Neutrophil (primary cell): Measurements from ENCODE around the gene RPUSD2.

Experiments used
- H3K27ac ChIP-seq: fragments of 200-600 bp; sonication (generic); 2 replicates; pipeline ENCODE4 v1.5.1; 2016; ENCODE audit warnings: mild to moderate bottlenecking, moderate library complexity
- H3K27me3 ChIP-seq: fragments of 200-600 bp; sonication (generic); 2 replicates; pipeline ENCODE4 v1.6.0; 2016; ENCODE audit warnings: mild to moderate bottlenecking
- H3K36me3 ChIP-seq: fragments of 200-600 bp; sonication (generic); 2 replicates; pipeline ENCODE4 v1.5.1; 2017
- H3K4me1 ChIP-seq, 2 experiments: fragments of 200-600 bp in 1 of 2; sonication (generic) in 1 of 2; 1 replicate in 1 of 2; 2 replicates in 1 of 2; pipeline versions ENCODE4 v1.5.1 to v1.6.1; 2013 to 2016; ENCODE audit warnings: low read depth in 1 of 2, low read length in 1 of 2, mild to moderate bottlenecking in 1 of 2, moderate library complexity in 1 of 2; ENCODE audit not compliant: control insufficient read depth in 1 of 2, insufficient read depth in 1 of 2
- H3K4me3 ChIP-seq, 2 experiments: fragments of 200-600 bp in 1 of 2; sonication (generic) in 1 of 2; 1 replicate in 1 of 2; 2 replicates in 1 of 2; pipeline ENCODE4 v1.5.1; 2013 to 2016; ENCODE audit warnings: low read depth in 1 of 2, low read length in 1 of 2, mild to moderate bottlenecking in 1 of 2, moderate library complexity in 1 of 2
- H3K9me3 ChIP-seq: fragments of 200-600 bp; sonication (generic); 2 replicates; pipeline ENCODE4 v1.5.1; 2016
- TF ChIP-seq, protein P1 (sequence below): fragments of 200-600 bp; sonication (generic); IDR thresholded peaks from 2 replicates; pipeline ENCODE4 v1.5.1; 2016; ENCODE audit warnings: antibody characterized with exemption

RPUSD2 gene

DNA sequence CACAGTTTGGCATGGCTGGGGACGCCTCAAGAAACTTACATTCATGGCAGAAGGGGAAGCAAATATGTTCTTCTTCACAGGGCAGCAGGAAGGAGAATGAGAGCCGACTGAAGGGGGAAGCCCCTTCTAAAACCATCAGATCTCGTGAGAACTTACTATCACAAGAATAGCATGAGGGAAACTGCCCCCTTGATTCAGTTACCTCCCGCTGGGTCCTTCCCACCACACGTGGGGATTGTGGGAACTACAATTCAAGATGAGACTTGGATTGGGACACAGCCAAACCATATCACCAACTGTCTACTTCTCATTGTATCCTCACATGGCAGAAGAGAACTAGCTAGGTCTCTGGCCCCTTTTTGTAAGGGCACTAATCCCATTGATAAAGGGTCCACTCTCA lies 34.7 kb upstream of the RPUSD2 start:
- TF ChIP-seq, protein P1, sequence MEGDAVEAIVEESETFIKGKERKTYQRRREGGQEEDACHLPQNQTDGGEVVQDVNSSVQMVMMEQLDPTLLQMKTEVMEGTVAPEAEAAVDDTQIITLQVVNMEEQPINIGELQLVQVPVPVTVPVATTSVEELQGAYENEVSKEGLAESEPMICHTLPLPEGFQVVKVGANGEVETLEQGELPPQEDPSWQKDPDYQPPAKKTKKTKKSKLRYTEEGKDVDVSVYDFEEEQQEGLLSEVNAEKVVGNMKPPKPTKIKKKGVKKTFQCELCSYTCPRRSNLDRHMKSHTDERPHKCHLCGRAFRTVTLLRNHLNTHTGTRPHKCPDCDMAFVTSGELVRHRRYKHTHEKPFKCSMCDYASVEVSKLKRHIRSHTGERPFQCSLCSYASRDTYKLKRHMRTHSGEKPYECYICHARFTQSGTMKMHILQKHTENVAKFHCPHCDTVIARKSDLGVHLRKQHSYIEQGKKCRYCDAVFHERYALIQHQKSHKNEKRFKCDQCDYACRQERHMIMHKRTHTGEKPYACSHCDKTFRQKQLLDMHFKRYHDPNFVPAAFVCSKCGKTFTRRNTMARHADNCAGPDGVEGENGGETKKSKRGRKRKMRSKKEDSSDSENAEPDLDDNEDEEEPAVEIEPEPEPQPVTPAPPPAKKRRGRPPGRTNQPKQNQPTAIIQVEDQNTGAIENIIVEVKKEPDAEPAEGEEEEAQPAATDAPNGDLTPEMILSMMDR = no peak
- H3K27ac ChIP-seq = no peak overlapping the region
- no peaks in the 10 kb centered on the region for H3K36me3 ChIP-seq
- H3K9me3 ChIP-seq = no peaks in the 10 kb centered on the region
- no peaks in the 10 kb centered on the region for H3K4me1 ChIP-seq
- no peaks in the 10 kb centered on the region for H3K27me3 ChIP-seq
- H3K4me3 ChIP-seq = no peak overlapping the region

DNA sequence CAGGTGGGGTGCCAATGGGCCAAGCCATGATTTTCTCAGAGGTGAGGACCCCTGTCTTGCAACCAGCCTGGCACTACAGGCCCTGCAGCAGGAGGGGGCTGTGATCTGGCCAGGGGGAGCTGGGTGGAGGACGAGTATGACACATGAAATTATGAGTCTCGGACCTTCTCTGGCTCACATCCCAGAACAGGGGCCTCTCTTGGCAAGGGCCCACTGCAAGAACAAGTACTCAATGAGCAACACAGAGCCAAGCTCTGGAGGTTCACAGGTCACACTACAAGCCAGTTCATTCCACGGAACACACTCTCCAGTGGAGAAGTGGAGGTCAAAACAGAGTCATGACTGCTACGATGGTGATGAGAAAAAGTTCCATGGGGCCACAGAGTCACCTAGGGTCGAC lies 32.6 kb upstream of the RPUSD2 start:
- Histone ChIP-seq H3K27me3 (no peaks in the 10 kb centered on the region), H3K27ac (no peak overlapping the region), H3K4me3 (no peak overlapping the region), H3K9me3 (no peaks in the 10 kb centered on the region), H3K4me1 (no peaks in the 10 kb centered on the region), H3K36me3 (no peaks in the 10 kb centered on the region)
- TF ChIP-seq, protein P1 = no peak

DNA sequence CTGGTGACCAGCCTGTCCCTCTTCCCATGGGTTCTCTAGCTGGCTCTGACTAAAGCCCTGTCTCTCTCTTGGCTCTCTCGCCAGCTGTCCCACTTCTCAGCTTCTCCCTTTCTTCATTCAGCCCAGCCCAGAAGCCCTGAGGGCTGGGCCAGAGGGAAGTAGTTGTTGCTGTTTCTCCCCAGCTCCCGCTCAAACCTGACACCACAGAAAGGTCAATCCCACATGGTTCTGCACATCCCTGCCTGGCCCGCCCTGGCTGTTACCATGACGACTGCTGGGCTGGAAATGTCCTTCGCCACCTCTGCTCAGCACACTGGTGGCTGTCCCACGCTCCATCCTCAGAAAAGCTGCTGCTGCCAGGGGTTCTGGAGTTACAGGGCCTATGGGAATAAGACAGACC lies 30.1 kb upstream of the RPUSD2 start:
- Histone ChIP-seq H3K27me3 (no peaks in the 10 kb centered on the region), H3K36me3 (no peaks in the 10 kb centered on the region), H3K27ac (no peak overlapping the region), H3K4me3 (no peak overlapping the region), H3K4me1 (no peaks in the 10 kb centered on the region), H3K9me3 (no peaks in the 10 kb centered on the region)
- TF ChIP-seq, protein P1 = no peak

DNA sequence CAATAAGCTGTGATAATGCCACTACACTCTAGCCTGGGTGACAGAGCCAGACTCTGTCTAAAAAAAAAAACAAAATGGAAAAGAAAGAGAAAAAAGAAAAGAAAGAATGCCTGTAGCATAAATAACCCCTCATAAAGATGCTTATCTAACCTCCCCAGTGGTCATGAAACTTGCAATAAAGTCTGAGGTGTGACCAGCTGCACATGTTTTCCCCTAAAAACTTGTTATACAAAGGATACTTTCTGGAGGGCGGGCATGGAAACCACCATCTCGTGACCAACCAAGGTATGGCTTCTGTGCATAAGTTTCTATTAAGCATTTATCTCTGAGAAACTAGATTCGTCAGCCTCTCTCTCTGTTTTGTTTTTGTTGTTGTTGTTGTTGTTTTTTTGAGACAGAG lies 26.0 kb upstream of the RPUSD2 start:
- no peak overlapping the region for H3K27ac ChIP-seq
- no peaks in the 10 kb centered on the region for H3K9me3 ChIP-seq
- H3K4me1 ChIP-seq = no peaks in the 10 kb centered on the region
- no peaks in the 10 kb centered on the region for H3K27me3 ChIP-seq
- no peak overlapping the region for H3K4me3 ChIP-seq
- peaks cover 5% of the 10 kb centered on the region for H3K36me3 ChIP-seq
- TF ChIP-seq, protein P1 = no peak

DNA sequence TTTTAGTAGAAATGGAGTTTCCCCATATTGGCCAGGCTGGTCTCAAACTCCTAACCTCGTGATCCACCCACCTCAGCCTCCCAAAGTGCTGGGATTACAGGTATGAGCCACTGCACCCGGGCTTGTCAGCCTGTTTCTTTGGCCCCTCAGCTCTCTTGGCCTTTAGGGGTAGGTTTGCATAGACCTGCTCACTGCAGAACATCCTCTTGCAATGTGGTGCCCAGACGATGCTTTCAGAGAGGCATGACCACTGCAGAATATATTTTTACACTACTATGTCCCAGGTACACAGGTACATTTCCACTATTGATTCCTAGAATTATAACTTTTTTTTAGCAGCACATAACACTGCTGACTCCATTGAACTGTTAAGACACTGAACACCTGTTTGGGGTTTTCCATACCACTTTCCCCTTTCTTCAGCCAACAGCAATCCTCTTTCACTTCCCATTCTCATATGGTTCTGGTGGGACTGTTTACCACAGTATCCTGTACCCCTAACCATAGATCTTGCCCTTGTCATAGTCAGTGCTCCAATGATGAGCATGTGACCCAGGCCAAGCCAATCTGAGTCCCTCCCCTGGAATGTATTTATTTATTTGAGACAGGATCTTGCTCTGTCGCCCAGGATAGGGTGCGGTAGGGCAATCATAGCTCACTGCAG lies 25.3 kb upstream of the RPUSD2 start:
- Histone ChIP-seq H3K4me3 (no peak overlapping the region), H3K27me3 (no peaks in the 10 kb centered on the region), H3K27ac (no peak overlapping the region), H3K36me3 (peaks cover 5% of the 10 kb centered on the region), H3K9me3 (no peaks in the 10 kb centered on the region), H3K4me1 (no peaks in the 10 kb centered on the region)
- TF ChIP-seq, protein P1 = no peak
